ENCODE data around the gene GLRA2. TPM values are rescaled to one million over a fixed set of nuclear protein-coding genes. Genes with fewer than 3 reads are reported as not detected.

Gene GLRA2
- polyA plus RNA-seq, 1 donor (not counting 4 experiments of a cell fraction or from before 2014, with no cell fraction given), result not detected

GRCh38 chrX:14660970-14661369 lies 131.6 kb downstream of the GLRA2 start:
- H2AFZ ChIP-seq (ENCODE audit: control insufficient read depth, low read length), result no peak overlapping the region
- no peak overlapping the region for H3K27ac ChIP-seq (ENCODE audit: control insufficient read depth, insufficient read depth, low read length)
- TF ChIP-seq EZH2 (IDR thresholded peaks at IDR 0.05; ENCODE audit: low read length), result no peak
- TF ChIP-seq CTCF (optimal IDR thresholded peaks at IDR 0.05 in 1 of 3, IDR thresholded peaks at IDR 0.05 in 1 of 3, conservative IDR thresholded peaks at IDR 0.05 in 1 of 3; ENCODE audit: extremely low read depth in 1 of 3, insufficient read depth in 2 of 3, low read length in 3 of 3), result no peak
- dilution Hi-C loops (cut with MboI; ENCODE audit: extremely low pct_ligation_motif_present, low sequenced_read_pairs), result no loop called here
- no peak overlapping the region for H3K4me2 ChIP-seq (ENCODE audit: control insufficient read depth, extremely low read depth, insufficient read depth, low read depth, low read length)
- H3K4me3 ChIP-seq (ENCODE audit: control insufficient read depth in 2 of 3, extremely low read depth in 1 of 3, insufficient read depth in 2 of 3, low read depth in 1 of 3, low read length in 3 of 3), result no peak overlapping the region
- H3K36me3 ChIP-seq (ENCODE audit: control insufficient read depth in 2 of 2, extremely low read depth in 1 of 2, insufficient read depth in 2 of 2, low read length in 2 of 2), result no peaks in the 10 kb centered on the region
- no peak overlapping the region for H3K9ac ChIP-seq (ENCODE audit: control insufficient read depth, extremely low read depth, insufficient read depth, low read length)
- H4K20me1 ChIP-seq (ENCODE audit: control insufficient read depth, extremely low read depth, insufficient read depth, low read length), result no peaks in the 10 kb centered on the region
- H3K9me1 ChIP-seq (ENCODE audit: control insufficient read depth, extremely low read depth, insufficient read depth, low read length), result no peaks in the 10 kb centered on the region
- no peaks in the 10 kb centered on the region for H3K27me3 ChIP-seq (ENCODE audit: control insufficient read depth, extremely low read depth, insufficient read depth, low read length)
- H3K4me1 ChIP-seq (ENCODE audit: control insufficient read depth, extremely low read depth, insufficient read depth, low read length), result no peaks in the 10 kb centered on the region
- DNase-seq (ENCODE audit: low read depth, low spot score) (no peak), FAIRE-seq (no peak)
- no peaks in the 10 kb centered on the region for H3K9me3 ChIP-seq (ENCODE audit: control insufficient read depth, low read depth, low read length)
- no peaks in the 10 kb centered on the region for H3K79me2 ChIP-seq (ENCODE audit: control insufficient read depth, insufficient read depth, low read length)

GRCh38 chrX:14670819-14671218 lies 141.5 kb downstream of the GLRA2 start:
- Histone ChIP-seq H3K36me3 (ENCODE audit: control insufficient read depth in 2 of 2, extremely low read depth in 1 of 2, insufficient read depth in 2 of 2, low read length in 2 of 2) (no peaks in the 10 kb centered on the region), H3K9ac (ENCODE audit: control insufficient read depth, extremely low read depth, insufficient read depth, low read length) (no peak overlapping the region), H3K9me3 (ENCODE audit: control insufficient read depth, low read depth, low read length) (no peaks in the 10 kb centered on the region), H3K9me1 (ENCODE audit: control insufficient read depth, extremely low read depth, insufficient read depth, low read length) (no peaks in the 10 kb centered on the region), H3K4me2 (ENCODE audit: control insufficient read depth, extremely low read depth, insufficient read depth, low read depth, low read length) (no peak overlapping the region), H3K27ac (ENCODE audit: control insufficient read depth, insufficient read depth, low read length) (no peak overlapping the region), H4K20me1 (ENCODE audit: control insufficient read depth, extremely low read depth, insufficient read depth, low read length) (no peaks in the 10 kb centered on the region), H3K4me1 (ENCODE audit: control insufficient read depth, extremely low read depth, insufficient read depth, low read length) (peaks cover 11% of the 10 kb centered on the region), H3K4me3 (ENCODE audit: control insufficient read depth in 2 of 3, extremely low read depth in 1 of 3, insufficient read depth in 2 of 3, low read depth in 1 of 3, low read length in 3 of 3) (no peak overlapping the region), H3K79me2 (ENCODE audit: control insufficient read depth, insufficient read depth, low read length) (no peaks in the 10 kb centered on the region), H2AFZ (ENCODE audit: control insufficient read depth, low read length) (no peak overlapping the region), H3K27me3 (ENCODE audit: control insufficient read depth, extremely low read depth, insufficient read depth, low read length) (no peaks in the 10 kb centered on the region)
- dilution Hi-C loops (cut with MboI; ENCODE audit: extremely low pct_ligation_motif_present, low sequenced_read_pairs), result no loop called here
- TF ChIP-seq EZH2 (IDR thresholded peaks at IDR 0.05; ENCODE audit: low read length), result no peak
- TF ChIP-seq CTCF (optimal IDR thresholded peaks at IDR 0.05 in 1 of 3, IDR thresholded peaks at IDR 0.05 in 1 of 3, conservative IDR thresholded peaks at IDR 0.05 in 1 of 3; ENCODE audit: extremely low read depth in 1 of 3, insufficient read depth in 2 of 3, low read length in 3 of 3), result no peak
- no peak for FAIRE-seq
- no peak for DNase-seq (ENCODE audit: low read depth, low spot score)

All from keratinocyte (primary cell).